HG03571 (cell line): Measurements from ENCODE around the gene CHD3.

Source experiments
- ATAC-seq: cut with Tn5 transposase; IDR thresholded peaks from one replicate; pipeline ENCODE4 v1.9.1; 2021; ENCODE audit not compliant: unreplicated experiment

CHD3 gene

GRCh38 chr17:7893187-7893880 lies 4.7 kb downstream of the CHD3 start:
- ATAC-seq = no peak

- no peak for ATAC-seq
Measured at GRCh38 chr17:7894226-7894625, 5.6 kb downstream of the CHD3 start.

- ATAC-seq = no peak
Measured at GRCh38 chr17:7894866-7895265, 6.3 kb downstream of the CHD3 start.

- ATAC-seq = no peak
Measured at GRCh38 chr17:7897090-7897489, 8.5 kb downstream of the CHD3 start.

GRCh38 chr17:7897773-7898172 lies 9.2 kb downstream of the CHD3 start:
- ATAC-seq = no peak

GRCh38 chr17:7903154-7904103 lies 14.8 kb downstream of the CHD3 start:
- ATAC-seq = no peak

GRCh38 chr17:7909089-7909488 lies 20.5 kb downstream of the CHD3 start:
- ATAC-seq = no peak

- no peak for ATAC-seq
Measured at GRCh38 chr17:7910281-7910680, 21.7 kb downstream of the CHD3 start.

- ATAC-seq = no peak
Measured at GRCh38 chr17:7910711-7911110, 22.1 kb downstream of the CHD3 start.

- ATAC-seq = no peak
Measured at GRCh38 chr17:7911116-7911515, 22.5 kb downstream of the CHD3 start.

GRCh38 chr17:7912927-7913524 lies 24.4 kb downstream of the CHD3 start:
- no peak for ATAC-seq

- peak; percentile 12 for ATAC-seq
Measured at GRCh38 chr17:7915179-7915610, 26.6 kb downstream of the CHD3 start.

GRCh38 chr17:7915611-7916384 lies 27.2 kb downstream of the CHD3 start, which contains the start of gene RNF227:
Gene RNF227 (minus strand): TSS chr17:7916289. CDS start chr17:7916195, 94 bp downstream.
- peak; percentile 65 for ATAC-seq

GRCh38 chr17:7916385-7916682 lies 27.7 kb downstream of the CHD3 start:
- no peak for ATAC-seq

GRCh38 chr17:7916808-7917207 lies 28.2 kb downstream of the CHD3 start:
- ATAC-seq = no peak

- ATAC-seq = no peak
Measured at GRCh38 chr17:7922269-7922844, 33.8 kb downstream of the CHD3 start.

GRCh38 chr17:7922845-7923628 lies 34.4 kb downstream of the CHD3 start:
- ATAC-seq = no peak

- no peak for ATAC-seq
Measured at GRCh38 chr17:7927596-7927995, 39.0 kb downstream of the CHD3 start.

GRCh38 chr17:7929158-7930023 lies 40.8 kb downstream of the CHD3 start, which contains the start of gene KCNAB3:
Gene KCNAB3 (minus strand): TSS chr17:7929856. CDS start chr17:7929435, 421 bp downstream.
- ATAC-seq = no peak
